H1 (cell line): ENCODE results near the gene ATOH8. TPM values are rescaled to one million over a fixed set of nuclear protein-coding genes. Genes with fewer than 3 reads are reported as not detected.

ENCODE experiments used
- CTCF ChIA-PET: fragments of 300-600 bp; sonication (Branson Sonifier 250); formaldehyde crosslinking; loops from one replicate; lab custom pipeline; 2021; ENCODE audit not compliant: partially characterized antibody; lab: Charles Lee
- POLR2A ChIA-PET: fragments of 300-600 bp; sonication (Branson Sonifier 250); formaldehyde crosslinking; loops from one replicate; lab custom pipeline; 2021; ENCODE audit warnings: inconsistent platforms; ENCODE audit not compliant: partially characterized antibody; lab: Charles Lee
- DNase-seq, 2 experiments: peaks; one replicate each; pipeline versions ENCODE4 v3.0.0 to v3.0.0-alpha.2; 2010 to 2022; ENCODE audit warnings: low spot score in 2 of 2, low read depth in 1 of 2, mixed read lengths in 1 of 2
- FAIRE-seq: peaks from 2 replicates; lab custom pipeline; 2011; peaks lifted over from hg19 to GRCh38; lab: Jason Lieb, UNC
- H2AFZ ChIP-seq: 2 replicates; pipeline ENCODE4 v1.8.1; 2012; ENCODE audit warnings: low read length, inconsistent platforms
- H2AK5ac ChIP-seq: 2 replicates; pipeline ENCODE4 v1.6.1; 2013; ENCODE audit warnings: low read depth, low read length
- H2BK120ac ChIP-seq: replicated peaks from 2 replicates; pipeline ENCODE3; 2013; ENCODE audit warnings: low read depth, low read length, inconsistent platforms
- H2BK12ac ChIP-seq: 2 replicates; pipeline ENCODE4 v1.6.1; 2013; ENCODE audit warnings: low read depth, low read length
- H2BK15ac ChIP-seq: 2 replicates; pipeline ENCODE4 v1.6.1; 2013; ENCODE audit warnings: low read length
- H2BK20ac ChIP-seq: 2 replicates; pipeline ENCODE4 v1.6.1; 2013; ENCODE audit warnings: low read length
- H2BK5ac ChIP-seq: 2 replicates; pipeline ENCODE4 v1.6.1; 2013; ENCODE audit warnings: low read depth, low read length
- H3K14ac ChIP-seq: 2 replicates; pipeline ENCODE4 v1.6.1; 2013; ENCODE audit warnings: inconsistent platforms; ENCODE audit not compliant: insufficient read length
- H3K18ac ChIP-seq: 2 replicates; pipeline ENCODE4 v1.6.1; 2013; ENCODE audit warnings: low read length; ENCODE audit errors: extremely low read depth
- H3K23ac ChIP-seq: 2 replicates; pipeline ENCODE4 v1.6.1; 2013; ENCODE audit warnings: inconsistent platforms; ENCODE audit not compliant: insufficient read length
- H3K23me2 ChIP-seq: 2 replicates; pipeline ENCODE4 v1.6.1; 2013; ENCODE audit warnings: low read depth, low read length
- H3K27ac ChIP-seq: 2 replicates; pipeline ENCODE4 v1.6.1; 2011; ENCODE audit warnings: low read depth, low read length, inconsistent platforms
- H3K27me3 ChIP-seq, 4 experiments: replicated peaks in 1 of 4; 1 replicate in 1 of 4; 2 replicates in 3 of 4; pipeline versions ENCODE4 v1.6.1 to v1.8.1; 2011 to 2013; ENCODE audit warnings: low read length in 3 of 4, mild to moderate bottlenecking in 3 of 4, inconsistent platforms in 2 of 4, mixed read lengths in 2 of 4, moderate library complexity in 1 of 4; ENCODE audit not compliant: control insufficient read depth in 3 of 4, insufficient read depth in 3 of 4; ENCODE audit errors: extremely low read depth in 1 of 4
- H3K36me3 ChIP-seq, 4 experiments: 2 replicates each; pipeline versions ENCODE4 v1.6.1 to v1.8.1; 2011 to 2013; ENCODE audit warnings: mild to moderate bottlenecking in 4 of 4, low read length in 3 of 4, moderate library complexity in 2 of 4, control low read depth in 1 of 4, inconsistent platforms in 1 of 4; ENCODE audit not compliant: insufficient read depth in 4 of 4, control insufficient read depth in 2 of 4
- H3K4ac ChIP-seq: replicated peaks from 2 replicates; pipeline ENCODE3; 2013; ENCODE audit warnings: low read length, low read depth, mixed read lengths, inconsistent platforms; ENCODE audit not compliant: insufficient read length
- H3K4me1 ChIP-seq, 4 experiments: replicated peaks in 1 of 4; 1 replicate in 1 of 4; 2 replicates in 3 of 4; pipeline versions ENCODE4 v1.6.1 to v1.8.1; 2011 to 2013; ENCODE audit warnings: low read length in 3 of 4, inconsistent platforms in 2 of 4, mixed read lengths in 1 of 4; ENCODE audit not compliant: insufficient read depth in 4 of 4, control insufficient read depth in 3 of 4
- H3K4me2 ChIP-seq, 2 experiments: 2 replicates each; pipeline versions ENCODE4 v1.6.1 to v1.8.1; 2011 to 2013; ENCODE audit warnings: low read depth in 2 of 2, low read length in 2 of 2, control low read depth in 1 of 2, inconsistent platforms in 1 of 2, mild to moderate bottlenecking in 1 of 2; ENCODE audit not compliant: insufficient read depth in 1 of 2
- H3K4me3 ChIP-seq, 4 experiments: fragments of 200-600, 300-600 bp in 1 of 4; sonication (generic), shearing (Covaris generic), sonication (Bioruptor Twin) in 1 of 4; 2 replicates each; pipeline versions ENCODE4 v1.5.1 to v1.8.1; 2011 to 2016; ENCODE audit warnings: low read length in 4 of 4, low read depth in 3 of 4, control low read depth in 2 of 4, inconsistent platforms in 2 of 4, mild to moderate bottlenecking in 2 of 4, mixed read lengths in 1 of 4, moderate library complexity in 1 of 4; ENCODE audit not compliant: insufficient read depth in 2 of 4; ENCODE audit errors: extremely low read depth in 1 of 4
- H3K56ac ChIP-seq: replicated peaks from 2 replicates; pipeline ENCODE3; 2013; ENCODE audit warnings: low read depth, mild to moderate bottlenecking, mixed read lengths, low read length, inconsistent platforms; ENCODE audit not compliant: insufficient read length
- H3K79me1 ChIP-seq: 2 replicates; pipeline ENCODE4 v1.6.1; 2013; ENCODE audit warnings: low read depth, low read length, control low read depth
- H3K79me2 ChIP-seq, 2 experiments: 2 replicates each; pipeline versions ENCODE4 v1.6.1 to v1.8.1; 2012 to 2013; ENCODE audit warnings: low read length in 2 of 2, mild to moderate bottlenecking in 2 of 2, inconsistent platforms in 1 of 2; ENCODE audit not compliant: insufficient read depth in 2 of 2, control insufficient read depth in 1 of 2
- H3K9ac ChIP-seq, 4 experiments: replicated peaks in 1 of 4; 1 replicate in 1 of 4; 2 replicates in 3 of 4; pipeline versions ENCODE4 v1.6.1 to v1.8.1; 2011 to 2013; ENCODE audit warnings: low read depth in 3 of 4, low read length in 3 of 4, control low read depth in 2 of 4, mild to moderate bottlenecking in 2 of 4, moderate library complexity in 2 of 4, inconsistent platforms in 1 of 4; ENCODE audit errors: extremely low read depth in 1 of 4
- H3K9me3 ChIP-seq, 2 experiments: 2 replicates each; pipeline versions ENCODE4 v1.6.1 to v1.8.1; 2012 to 2013; ENCODE audit warnings: mild to moderate bottlenecking in 2 of 2, moderate library complexity in 2 of 2, control low read depth in 1 of 2, inconsistent platforms in 1 of 2, low read depth in 1 of 2, low read length in 1 of 2, mixed read lengths in 1 of 2; ENCODE audit not compliant: insufficient read depth in 2 of 2
- H4K20me1 ChIP-seq, 2 experiments: replicated peaks in 1 of 2; 2 replicates each; pipeline versions ENCODE3 to v1.8.1; 2011 to 2013; ENCODE audit warnings: inconsistent platforms in 2 of 2, low read length in 2 of 2, mild to moderate bottlenecking in 1 of 2; ENCODE audit not compliant: insufficient read depth in 2 of 2, control insufficient read depth in 1 of 2
- H4K5ac ChIP-seq: 2 replicates; pipeline ENCODE4 v1.6.1; 2013; ENCODE audit warnings: low read length, low read depth, mixed read lengths, inconsistent platforms; ENCODE audit not compliant: insufficient read length
- H4K8ac ChIP-seq: 2 replicates; pipeline ENCODE4 v1.8.0; 2013; ENCODE audit warnings: mild to moderate bottlenecking, moderate library complexity, low read length, inconsistent platforms; ENCODE audit not compliant: insufficient read depth; ENCODE audit errors: extremely low read depth
- H4K91ac ChIP-seq: replicated peaks from 2 replicates; pipeline ENCODE3; 2013; ENCODE audit warnings: low read length, mixed read lengths, inconsistent platforms; ENCODE audit not compliant: insufficient read length
- ATF3 ChIP-seq: IDR thresholded peaks from 2 replicates; pipeline ENCODE4 v1.6.1; 2011; ENCODE audit warnings: low read depth, mild to moderate bottlenecking, low read length; ENCODE audit not compliant: insufficient read depth
- GABPA ChIP-seq: IDR thresholded peaks from 2 replicates; pipeline ENCODE4 v1.6.1; 2011; ENCODE audit warnings: mild to moderate bottlenecking, low read length, moderate library complexity, borderline replicate concordance; ENCODE audit not compliant: insufficient read depth
- JUND ChIP-seq: IDR thresholded peaks from 2 replicates; pipeline ENCODE4 v1.6.1; 2011; ENCODE audit warnings: mild to moderate bottlenecking, improper control_type of control experiment, low read length
- MAX ChIP-seq: IDR thresholded peaks from 2 replicates; pipeline ENCODE4 v1.6.1; 2012; ENCODE audit warnings: inconsistent platforms
- RBBP5 ChIP-seq: IDR thresholded peaks from 2 replicates; pipeline ENCODE4 v1.7.1; 2012; ENCODE audit warnings: low read depth, mild to moderate bottlenecking, inconsistent platforms, low read length, moderate library complexity, borderline replicate concordance
- RXRA ChIP-seq: IDR thresholded peaks from 2 replicates; pipeline ENCODE4 v1.6.1; 2011; ENCODE audit warnings: low read depth, mild to moderate bottlenecking, low read length, moderate library complexity; ENCODE audit not compliant: insufficient read depth
- SP1 ChIP-seq: IDR thresholded peaks from 2 replicates; pipeline ENCODE4 v1.6.1; 2011; ENCODE audit warnings: low read depth, low read length
- TAF7 ChIP-seq: optimal IDR thresholded peaks from 2 replicates; pipeline ENCODE3; 2011; ENCODE audit warnings: low read depth, mild to moderate bottlenecking, inconsistent platforms, low read length, moderate library complexity, borderline replicate concordance
- TCF12 ChIP-seq: IDR thresholded peaks from 2 replicates; pipeline ENCODE4 v1.6.1; 2011; ENCODE audit warnings: low read depth, mild to moderate bottlenecking, low read length
- WGBS, 2 experiments: shearing (Covaris generic) in 1 of 2; methylation state at CpG; one replicate each; pipeline versions ENCODE4 v1.1.6 to v1.1.7; 2013 to 2015; ENCODE audit warnings: low lambda C conversion rate in 2 of 2, mixed read lengths in 2 of 2, inconsistent platforms in 1 of 2, low coverage in 1 of 2, missing lambda C conversion rate in 1 of 2; ENCODE audit not compliant: insufficient replicate concordance in 2 of 2, insufficient coverage in 1 of 2, insufficient read length in 1 of 2; ENCODE audit errors: extremely low coverage in 1 of 2, missing lambda C conversion rate in 1 of 2; 5-methylcytosine and 5-hydroxymethylcytosine counted together
- polyA plus RNA-seq, 7 experiments: library from polyadenylated mRNA; depleted of rRNA in 3 of 7; stranded (reverse) in 5 of 7; unstranded in 2 of 7; fragments of >200 nt in 5 of 7; fragments of 200-250 nt in 2 of 7; gene quantifications; 1 replicate in 5 of 7; 2 replicates in 1 of 7; 4 replicates in 1 of 7; pipeline versions ENCODE4 v1.2.1 to v1.2.3, GENCODE V29; 2011 to 2013; ENCODE audit warnings: missing spikeins in 2 of 7, mixed read lengths in 2 of 7
- total RNA-seq: library from RNA; stranded (reverse); fragmentation: NEBNext Ultra II Directional; extraction: Animal tissue kit (Norgen Biotek cat#: 25700); gene quantifications from 2 replicates; pipeline ENCODE4 v1.2.1, GENCODE V29; 2021
- TF ChIP-seq, protein P1 (sequence below): IDR thresholded peaks from 2 replicates; pipeline ENCODE4 v1.6.1; 2012; ENCODE audit warnings: low read length, inconsistent platforms

The ATOH8 gene
- total and polyA plus RNA-seq, 2 of the 8 experiments (the other 6 are each of a cell fraction or from before 2014, with no cell fraction given), result 0.50 to 0.53 TPM

DNA sequence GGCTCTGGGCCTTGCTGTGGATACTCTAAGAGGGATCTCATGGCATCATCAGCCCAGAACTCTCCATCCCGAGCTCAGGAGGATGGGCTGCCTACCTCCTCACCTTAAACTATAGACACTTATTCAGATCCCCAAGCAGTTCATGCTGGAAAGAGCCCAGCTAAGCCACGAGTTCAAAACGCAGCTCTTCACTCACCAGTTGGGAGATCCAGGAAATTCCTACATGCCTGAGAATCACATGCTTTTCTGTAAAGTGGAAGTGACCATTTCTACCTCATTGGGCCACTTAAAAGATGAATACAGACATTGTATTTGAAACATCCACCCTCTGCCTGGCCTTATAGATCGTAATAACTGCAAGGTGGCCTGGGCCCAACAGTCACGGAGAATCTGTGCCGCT is 6.6 kb downstream of the ATOH8 start:
- FAIRE-seq, result no peak
- H3K23ac ChIP-seq, result no peak overlapping the region
- H2BK120ac ChIP-seq, result no peak overlapping the region
- H3K4ac ChIP-seq, result no peak overlapping the region
- H2AK5ac ChIP-seq, result no peak overlapping the region
- H3K27me3 ChIP-seq, result peaks cover 13 to 30% (median 28%) of the 10 kb centered on the region in 4 experiments
- H2BK15ac ChIP-seq, result no peak overlapping the region
- no peak for DNase-seq
- H3K18ac ChIP-seq, result no peak overlapping the region
- peaks cover 5% of the 10 kb centered on the region; the same call in 1 of the 2 replicates for H3K23me2 ChIP-seq
- no peak overlapping the region for H3K27ac ChIP-seq
- H2BK20ac ChIP-seq, result no peak overlapping the region
- TF ChIP-seq ATF3 (no peak), GABPA (no peak), JUND (no peak), SP1 (no peak), RXRA (no peak), RBBP5 (no peak), TCF12 (no peak), TAF7 (no peak), MAX (no peak)
- TF ChIP-seq, protein P1, sequence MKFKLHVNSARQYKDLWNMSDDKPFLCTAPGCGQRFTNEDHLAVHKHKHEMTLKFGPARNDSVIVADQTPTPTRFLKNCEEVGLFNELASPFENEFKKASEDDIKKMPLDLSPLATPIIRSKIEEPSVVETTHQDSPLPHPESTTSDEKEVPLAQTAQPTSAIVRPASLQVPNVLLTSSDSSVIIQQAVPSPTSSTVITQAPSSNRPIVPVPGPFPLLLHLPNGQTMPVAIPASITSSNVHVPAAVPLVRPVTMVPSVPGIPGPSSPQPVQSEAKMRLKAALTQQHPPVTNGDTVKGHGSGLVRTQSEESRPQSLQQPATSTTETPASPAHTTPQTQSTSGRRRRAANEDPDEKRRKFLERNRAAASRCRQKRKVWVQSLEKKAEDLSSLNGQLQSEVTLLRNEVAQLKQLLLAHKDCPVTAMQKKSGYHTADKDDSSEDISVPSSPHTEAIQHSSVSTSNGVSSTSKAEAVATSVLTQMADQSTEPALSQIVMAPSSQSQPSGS, result no peak
- TF ChIP-seq, all 59 proteins: peak for 0
- Histone ChIP-seq H3K79me2 (no peaks in the 10 kb centered on the region), H3K4me3 (no peak overlapping the region), H2BK5ac (no peak overlapping the region), H4K8ac (no peak overlapping the region), H3K9ac (no peak overlapping the region), H3K56ac (no peak overlapping the region), H2BK12ac (no peak overlapping the region), H3K36me3 (no peaks in the 10 kb centered on the region), H4K20me1 (peaks cover 0 to 12% of the 10 kb centered on the region in 2 experiments), H4K5ac (no peak overlapping the region), H4K91ac (no peak overlapping the region), H3K79me1 (no peaks in the 10 kb centered on the region), H3K14ac (no peak overlapping the region), H3K4me1 (peaks cover 0 to 12% (median 8%) of the 10 kb centered on the region in 4 experiments; a peak in 6 of 7 replicates), H3K4me2 (no peak overlapping the region), H3K9me3 (no peaks in the 10 kb centered on the region), H2AFZ (no peak overlapping the region)
- WGBS, 2 experiments, result 89% methylated on average over 6 of the region's 6 CpGs; no CpG with 5 or more reads in 1 of the 2 experiments
- CTCF ChIA-PET, result interaction anchor here (1.6 to 47.8 kb wide), 8 partner anchors 6 to 53 kb away, joined by 5 to 986 read pairs (median 7); partner anchors contain the start of gene ATOH8
- POLR2A ChIA-PET, result interaction anchor here (0.6 to 1.8 kb wide), 3 partner anchors 9 to 396 kb away, joined by 3 to 4 read pairs (median 3); no protein-coding TSS in a partner anchor
